ENCODE measurements around the gene PPIL3.

PPIL3 gene

DNA sequence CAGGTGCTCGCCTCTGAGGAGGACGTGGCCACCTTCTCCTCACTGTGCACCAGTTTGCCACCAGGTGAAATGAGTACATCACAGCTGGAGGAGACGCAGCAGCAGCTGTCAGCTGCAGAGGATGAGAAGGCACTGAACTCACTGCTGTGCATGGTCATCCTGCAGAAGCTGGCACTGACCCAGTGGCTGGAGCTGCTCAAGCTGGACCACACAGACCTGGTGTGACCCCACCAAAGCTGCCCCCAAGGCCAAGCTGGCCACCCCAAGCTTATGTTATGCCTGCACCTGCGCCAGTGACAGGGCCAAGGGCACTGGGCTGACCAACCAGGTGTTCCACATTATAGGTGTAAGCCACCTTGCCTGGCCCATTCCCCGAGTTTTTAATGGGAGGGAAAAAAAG, 43.7 kb downstream of the PPIL3 start:
- DNase-seq (ENCODE audit: low read depth, low spot score): no peak
- TF ChIP-seq, protein P1, sequence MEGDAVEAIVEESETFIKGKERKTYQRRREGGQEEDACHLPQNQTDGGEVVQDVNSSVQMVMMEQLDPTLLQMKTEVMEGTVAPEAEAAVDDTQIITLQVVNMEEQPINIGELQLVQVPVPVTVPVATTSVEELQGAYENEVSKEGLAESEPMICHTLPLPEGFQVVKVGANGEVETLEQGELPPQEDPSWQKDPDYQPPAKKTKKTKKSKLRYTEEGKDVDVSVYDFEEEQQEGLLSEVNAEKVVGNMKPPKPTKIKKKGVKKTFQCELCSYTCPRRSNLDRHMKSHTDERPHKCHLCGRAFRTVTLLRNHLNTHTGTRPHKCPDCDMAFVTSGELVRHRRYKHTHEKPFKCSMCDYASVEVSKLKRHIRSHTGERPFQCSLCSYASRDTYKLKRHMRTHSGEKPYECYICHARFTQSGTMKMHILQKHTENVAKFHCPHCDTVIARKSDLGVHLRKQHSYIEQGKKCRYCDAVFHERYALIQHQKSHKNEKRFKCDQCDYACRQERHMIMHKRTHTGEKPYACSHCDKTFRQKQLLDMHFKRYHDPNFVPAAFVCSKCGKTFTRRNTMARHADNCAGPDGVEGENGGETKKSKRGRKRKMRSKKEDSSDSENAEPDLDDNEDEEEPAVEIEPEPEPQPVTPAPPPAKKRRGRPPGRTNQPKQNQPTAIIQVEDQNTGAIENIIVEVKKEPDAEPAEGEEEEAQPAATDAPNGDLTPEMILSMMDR (IDR thresholded peaks at IDR 0.05; ENCODE audit: insufficient read depth, low read length, missing control alignments): no peak
- ChIA-PET CTCF (no interaction called here), POLR2A (interaction anchor here (1.2 to 1.7 kb wide), 2 partner anchors 9 to 19 kb away, joined by 4 to 9 read pairs; partner anchors contain the start of gene CLK1)
- H3K4me3 ChIP-seq (ENCODE audit: low read depth, low read length): no peak overlapping the region

DNA sequence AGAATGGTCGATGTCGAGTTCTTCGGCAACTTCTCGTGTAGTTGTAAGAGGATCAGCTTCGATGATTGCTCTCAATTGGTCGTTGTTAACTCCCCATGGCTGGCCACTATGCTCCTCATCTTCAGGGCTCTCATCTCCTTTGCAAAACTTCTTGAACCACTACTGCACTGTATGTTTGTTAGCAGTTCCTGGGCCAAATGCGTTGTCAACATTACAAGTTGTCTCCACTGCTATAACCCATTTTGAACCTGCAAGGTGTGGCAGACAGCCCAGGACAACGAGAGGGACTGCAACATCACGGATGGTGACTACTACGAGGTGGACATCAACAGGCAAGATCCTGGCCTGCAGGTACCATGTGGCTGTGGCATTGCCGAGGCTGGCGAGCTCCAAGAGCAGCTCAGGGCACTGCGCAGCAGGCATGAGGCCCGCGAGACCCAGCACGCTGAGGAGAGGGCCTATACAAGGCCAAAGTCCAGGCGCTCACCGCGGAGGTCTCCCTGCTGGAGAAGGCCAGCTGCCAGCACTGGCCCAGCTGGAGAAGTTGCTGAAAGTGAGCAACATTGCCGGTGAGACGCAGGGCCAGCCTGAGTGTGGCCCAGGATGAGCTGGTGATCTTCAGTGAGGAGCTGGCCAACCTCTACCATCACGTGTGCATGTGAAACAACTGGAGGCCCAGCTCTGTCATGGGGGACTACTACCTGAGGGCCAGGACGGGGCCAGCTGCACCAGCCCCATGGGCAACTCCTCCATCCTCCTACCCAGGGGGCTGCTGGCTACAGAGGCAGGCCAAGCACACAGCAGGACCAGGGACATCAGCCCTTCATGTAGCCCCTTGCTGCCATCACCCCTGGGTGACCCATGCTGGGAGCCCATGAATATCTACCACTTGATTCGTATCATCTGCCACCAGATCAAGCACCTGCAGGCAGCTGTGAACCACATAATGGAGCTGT, 44.6 kb downstream of the PPIL3 start:
- TF ChIP-seq, protein P1 (IDR thresholded peaks at IDR 0.05; ENCODE audit: insufficient read depth, low read length, missing control alignments): no peak
- no peak overlapping the region for H3K4me3 ChIP-seq (ENCODE audit: low read depth, low read length)
- no peak for DNase-seq (ENCODE audit: low read depth, low spot score)
- POLR2A ChIA-PET: interaction anchor here (1.2 to 1.7 kb wide), 2 partner anchors 9 to 20 kb away, joined by 4 to 9 read pairs; partner anchors contain the start of gene CLK1
- CTCF ChIA-PET: no interaction called here

DNA sequence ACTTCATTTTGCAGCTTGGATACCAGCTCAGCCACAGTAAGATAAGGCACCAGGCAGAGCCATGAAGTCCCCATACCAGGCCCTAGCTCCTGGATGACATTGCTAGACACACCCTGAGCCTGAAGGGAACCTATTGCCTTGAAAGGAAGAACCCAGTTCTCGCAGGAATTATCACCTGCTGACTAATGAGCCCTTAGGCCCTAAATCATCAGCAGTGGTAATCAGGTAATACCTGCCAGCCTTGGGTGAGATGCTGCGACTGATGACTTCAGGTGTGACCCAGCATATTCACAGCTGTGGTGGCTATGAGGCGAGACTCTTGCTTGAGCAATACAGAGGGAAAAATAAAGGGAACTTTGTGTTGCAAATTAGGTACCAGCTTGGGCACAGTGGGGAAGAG, 49.4 kb downstream of the PPIL3 start:
- no peak overlapping the region for H3K4me3 ChIP-seq (ENCODE audit: low read depth, low read length)
- no peak for DNase-seq (ENCODE audit: low read depth, low spot score)
- TF ChIP-seq, protein P1 (IDR thresholded peaks at IDR 0.05; ENCODE audit: insufficient read depth, low read length, missing control alignments): no peak
- ChIA-PET CTCF (no interaction called here), POLR2A (interaction anchor here (0.6 kb wide), 1 partner anchor 30 kb away, joined by 3 read pairs; no protein-coding TSS in a partner anchor)

DNA sequence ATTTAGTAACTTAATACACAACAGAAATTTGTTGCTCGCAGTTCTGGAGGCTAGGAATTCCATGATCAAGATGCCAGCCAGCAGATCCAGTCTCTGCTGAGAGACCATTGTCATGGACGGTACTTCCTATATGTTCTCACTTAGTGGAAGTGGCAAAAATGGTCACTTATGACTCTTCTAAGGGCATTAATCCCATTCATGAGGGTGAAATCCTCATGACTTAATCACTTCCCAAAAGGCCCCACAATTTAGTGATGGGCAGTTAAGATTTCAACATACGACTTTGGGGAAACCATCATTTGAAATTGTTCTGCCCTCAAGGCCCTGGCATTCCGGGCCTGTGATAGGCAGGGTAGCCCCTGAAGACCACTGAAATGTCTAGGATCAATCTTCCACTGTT, 54.2 kb downstream of the PPIL3 start:
- CTCF ChIA-PET: no interaction called here
- no peak for DNase-seq (ENCODE audit: low read depth, low spot score)
- TF ChIP-seq, protein P1 (IDR thresholded peaks at IDR 0.05; ENCODE audit: insufficient read depth, low read length, missing control alignments): no peak
- POLR2A ChIA-PET: no interaction called here
- H3K4me3 ChIP-seq (ENCODE audit: low read depth, low read length): no peak overlapping the region

DNA sequence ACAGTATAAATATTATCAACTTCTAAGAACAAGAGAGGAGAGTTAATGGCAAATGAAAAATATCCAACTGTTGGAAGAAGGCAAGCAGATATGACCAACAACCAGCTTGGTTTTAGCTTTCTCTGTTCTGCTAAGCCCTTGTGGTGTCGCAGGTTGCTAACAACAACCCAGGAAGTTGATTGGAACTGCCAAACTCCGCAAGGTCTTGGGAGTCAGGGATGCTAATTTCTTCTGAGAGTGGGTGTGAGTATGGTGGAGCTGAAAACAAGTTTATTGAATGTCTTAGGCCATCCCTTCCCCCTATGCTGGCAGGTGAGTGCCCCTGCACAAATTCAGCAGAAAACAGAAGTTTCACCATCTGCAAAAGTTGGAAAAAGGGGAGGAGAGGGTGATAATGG, 59.6 kb downstream of the PPIL3 start:
- DNase-seq (ENCODE audit: low read depth, low spot score): no peak
- POLR2A ChIA-PET: interaction anchor here (0.6 kb wide), 1 partner anchor 50 kb away, joined by 4 read pairs; no protein-coding TSS in a partner anchor
- H3K4me3 ChIP-seq (ENCODE audit: low read depth, low read length): no peak overlapping the region
- CTCF ChIA-PET: interaction anchor here (1.2 kb wide), 1 partner anchor 116 kb away, joined by 3 read pairs; no protein-coding TSS in a partner anchor
- TF ChIP-seq, protein P1 (IDR thresholded peaks at IDR 0.05; ENCODE audit: insufficient read depth, low read length, missing control alignments): no peak

DNA sequence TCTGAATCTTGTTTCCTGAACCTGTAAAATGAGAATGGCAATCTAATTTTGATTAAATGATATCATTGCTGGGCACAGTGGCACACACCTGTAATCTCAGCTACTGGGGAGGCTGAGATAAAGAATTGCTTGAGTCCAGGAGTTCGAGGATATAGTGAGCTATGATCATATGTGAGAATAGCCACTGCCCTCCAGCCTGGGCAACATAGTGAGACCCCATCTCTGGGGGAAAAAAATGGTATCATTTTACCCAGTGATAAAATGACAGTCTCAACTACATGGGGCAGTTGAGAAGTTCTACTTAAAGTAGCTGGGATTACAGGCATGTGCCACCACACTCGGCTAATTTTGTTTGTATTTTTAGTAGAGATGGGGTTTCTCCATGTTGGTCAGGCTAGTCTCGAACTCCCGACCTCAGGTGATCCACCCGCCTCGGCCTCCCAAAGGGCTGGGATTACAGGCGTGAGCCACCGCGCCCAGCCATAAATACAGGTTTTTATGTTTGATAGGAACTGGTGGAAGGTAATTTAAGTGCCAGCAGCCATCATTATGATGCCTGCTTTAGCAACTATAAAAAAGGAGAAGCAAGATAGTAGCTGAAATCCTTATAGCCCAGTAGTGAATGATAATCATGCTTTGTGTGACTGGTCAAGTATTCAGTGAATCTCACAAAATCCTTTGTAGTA, 60.2 kb downstream of the PPIL3 start:
- DNase-seq (ENCODE audit: low read depth, low spot score): no peak
- ChIA-PET CTCF (interaction anchor here (1.1 to 1.3 kb wide), 3 partner anchors 9 to 116 kb away, joined by 3 to 4 read pairs (median 3); no protein-coding TSS in a partner anchor), POLR2A (interaction anchor here (0.6 kb wide), 1 partner anchor 50 kb away, joined by 4 read pairs; no protein-coding TSS in a partner anchor)
- TF ChIP-seq, protein P1 (IDR thresholded peaks at IDR 0.05; ENCODE audit: insufficient read depth, low read length, missing control alignments): no peak
- H3K4me3 ChIP-seq (ENCODE audit: low read depth, low read length): no peak overlapping the region

Measured in AG04449 (cell line).